ENCODE measurements around the gene STARD5.
A peak's percentile ranks its signal among the peaks of the same experiment; 100 is the strongest.

The STARD5 gene

GRCh38 chr15:81265256-81265943, 58.5 kb downstream of the STARD5 start:
- peak overlapping the region; percentile 6; the same call in 1 of the 2 replicates for H3K27ac ChIP-seq
- TF ChIP-seq CTCF (conservative IDR thresholded peaks at IDR 0.05) (no peak), ZFX (IDR thresholded peaks at IDR 0.05) (no peak)

- H3K27ac ChIP-seq: no peak overlapping the region
- TF ChIP-seq CTCF (conservative IDR thresholded peaks at IDR 0.05) (no peak), ZFX (IDR thresholded peaks at IDR 0.05) (no peak)
These were observed 59.7 kb downstream of the STARD5 start for GRCh38 chr15:81264072-81264857.

- no peak overlapping the region for H3K27ac ChIP-seq
- TF ChIP-seq ZFX (IDR thresholded peaks at IDR 0.05) (no peak), CTCF (conservative IDR thresholded peaks at IDR 0.05) (no peak)
These were observed 60.5 kb downstream of the STARD5 start for GRCh38 chr15:81263477-81263876.

- TF ChIP-seq CTCF (conservative IDR thresholded peaks at IDR 0.05) (no peak), ZFX (IDR thresholded peaks at IDR 0.05) (no peak)
- no peak overlapping the region for H3K27ac ChIP-seq
These were observed 62.6 kb downstream of the STARD5 start for GRCh38 chr15:81261172-81261811.

GRCh38 chr15:81259760-81260298, 64.1 kb downstream of the STARD5 start:
- H3K27ac ChIP-seq: no peak overlapping the region
- TF ChIP-seq CTCF (conservative IDR thresholded peaks at IDR 0.05): no peak
- TF ChIP-seq ZFX (IDR thresholded peaks at IDR 0.05): no peak

Data from C4-2B (cell line).